Activated CD8-positive, alpha-beta memory T cell treated with anti-CD3 and anti-CD28 coated beads, Interleukin-2, amount 50 U/mL, for 4 hours (primary cell): ENCODE measurements around the gene ZNF441.
"Not testable (repeated sequence)": the region's sequence is repeated elsewhere in the genome, so short reads cannot be mapped to it uniquely, and the experiment has no call there.

Experiments
- DNase-seq: peaks from one replicate; pipeline ENCODE4 v3.0.0-alpha.2; 2020

Gene ZNF441

DNA sequence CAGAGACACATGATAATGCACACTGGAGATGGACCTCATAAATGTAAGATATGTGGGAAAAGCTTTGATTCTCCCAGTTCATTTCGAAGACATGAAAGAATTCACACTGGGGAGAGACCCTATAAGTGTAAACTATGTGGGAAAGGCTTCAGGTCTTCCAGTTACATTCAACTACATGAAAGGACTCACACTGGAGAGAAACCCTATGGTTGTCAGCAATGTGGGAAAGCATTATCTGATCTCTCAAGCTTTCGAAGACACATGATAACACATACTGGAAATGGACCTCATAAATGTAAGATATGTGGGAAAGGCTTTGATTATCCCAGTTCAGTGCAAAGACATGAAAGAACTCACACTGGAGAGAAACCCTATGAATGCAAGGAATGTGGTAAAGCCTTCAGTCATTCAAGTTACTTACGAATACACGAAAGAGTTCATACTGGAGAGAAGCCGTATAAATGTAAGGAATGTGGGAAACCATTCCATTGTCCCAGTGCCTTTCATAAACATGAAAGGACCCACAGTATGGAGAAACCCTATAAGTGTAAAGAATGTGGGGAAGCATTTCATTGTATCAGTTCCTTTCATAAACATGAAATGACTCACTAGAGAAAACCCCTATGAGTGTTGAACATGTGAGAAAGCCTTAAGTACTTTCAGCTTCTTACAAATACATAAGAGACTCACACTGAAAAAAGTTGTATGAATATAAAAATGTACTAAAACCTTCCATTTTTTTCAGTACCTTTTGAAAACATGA lies 14.7 kb downstream of the ZNF441 start:
- DNase-seq, result no peak

DNA sequence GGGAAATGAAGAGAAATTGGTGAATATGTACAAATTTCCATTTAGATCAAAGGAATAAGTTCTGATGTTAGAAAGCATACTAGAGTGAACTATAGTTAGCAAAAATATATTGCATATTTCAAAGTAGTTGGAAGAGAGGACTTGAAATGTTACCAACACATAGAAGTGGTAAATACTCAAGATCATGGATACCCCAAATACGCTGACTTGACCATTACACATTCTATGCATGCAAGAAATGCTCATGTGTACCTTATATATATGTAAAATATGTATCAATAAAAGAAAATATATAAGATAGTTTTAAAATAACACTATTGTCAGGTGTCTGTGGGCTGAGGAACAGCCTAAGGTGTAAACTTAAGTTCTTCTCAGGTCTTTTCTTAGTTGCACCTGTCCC lies 17.0 kb downstream of the ZNF441 start:
- no peak for DNase-seq

DNA sequence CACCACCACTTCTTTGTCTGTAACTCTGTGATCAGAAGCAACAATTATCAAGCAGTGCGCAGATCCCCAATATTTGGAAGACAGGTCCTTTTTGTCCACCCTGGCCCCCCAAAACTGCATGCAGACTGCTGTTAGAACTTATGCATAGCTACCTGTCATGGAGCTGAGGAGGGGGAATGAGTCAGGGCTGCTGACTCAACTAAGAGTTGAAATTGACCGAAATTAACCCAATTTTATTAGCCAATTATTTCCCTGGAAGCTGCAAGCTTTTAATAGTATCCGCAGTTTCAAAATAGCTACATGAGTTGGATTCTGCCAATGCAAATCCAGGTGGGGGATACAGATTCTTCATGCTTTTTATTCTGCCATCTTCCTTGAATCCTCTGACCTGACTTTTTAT lies 17.6 kb downstream of the ZNF441 start:
- DNase-seq, result no peak

DNA sequence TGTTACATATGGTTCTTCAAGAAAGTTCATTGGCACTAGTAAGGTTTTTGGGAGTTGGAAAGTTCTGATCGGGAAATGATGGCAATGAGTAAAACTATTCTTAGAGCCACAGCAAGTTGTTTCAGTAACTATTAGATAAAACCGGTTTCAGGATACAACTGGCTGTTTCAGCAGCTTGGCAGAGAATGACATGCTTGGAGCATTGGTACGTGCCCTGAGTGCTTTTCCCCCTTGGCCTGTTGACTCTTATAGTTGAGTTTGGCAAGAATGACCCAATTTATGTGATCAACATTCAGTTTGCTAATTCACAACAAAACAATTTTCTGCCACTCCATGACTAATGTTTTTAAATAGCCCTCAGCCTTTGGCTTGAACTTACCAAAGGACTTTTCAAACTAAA lies 20.7 kb downstream of the ZNF441 start:
- DNase-seq, result no peak

DNA sequence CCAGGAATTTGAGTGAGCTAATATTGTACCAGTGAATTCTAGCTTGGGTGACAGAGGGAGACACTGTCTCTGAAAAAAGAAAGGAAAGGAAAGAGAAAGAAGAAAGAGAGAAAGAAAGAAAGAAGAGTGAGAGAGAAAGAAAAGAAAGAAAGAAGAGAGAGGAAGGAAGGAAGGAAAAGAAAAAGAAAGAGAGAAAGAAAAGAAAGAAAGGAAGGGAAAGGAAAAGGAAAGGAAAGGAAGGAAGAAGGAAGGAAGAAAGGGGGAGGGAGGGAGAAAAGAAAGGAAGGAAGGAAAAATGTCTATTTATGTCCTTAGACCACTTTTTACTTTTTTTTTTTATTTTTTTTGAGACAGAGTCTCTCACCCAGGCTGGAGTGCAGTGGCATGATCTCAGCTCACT lies 26.1 kb downstream of the ZNF441 start:
- no peak for DNase-seq

DNA sequence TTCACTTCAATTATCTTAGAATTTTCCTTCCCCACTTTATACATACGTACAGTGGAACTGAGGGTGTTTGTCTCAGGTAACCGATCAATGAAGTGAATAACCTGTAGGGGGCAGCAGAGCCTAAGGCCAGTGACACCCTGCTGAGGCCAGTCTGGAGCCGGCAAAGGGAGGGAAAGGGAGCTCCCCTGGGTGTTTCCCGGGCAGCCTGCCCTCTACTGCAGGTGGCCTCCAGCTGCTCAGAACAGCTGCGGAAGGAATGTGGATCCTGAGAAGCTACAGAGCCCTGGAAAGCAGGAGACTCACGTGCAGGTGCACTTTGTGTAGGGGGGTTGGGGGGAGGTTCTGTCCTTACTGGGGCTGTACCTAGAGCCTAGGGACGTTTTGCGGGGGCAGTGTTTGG lies 30.7 kb downstream of the ZNF441 start:
- peak; percentile 74 for DNase-seq

DNA sequence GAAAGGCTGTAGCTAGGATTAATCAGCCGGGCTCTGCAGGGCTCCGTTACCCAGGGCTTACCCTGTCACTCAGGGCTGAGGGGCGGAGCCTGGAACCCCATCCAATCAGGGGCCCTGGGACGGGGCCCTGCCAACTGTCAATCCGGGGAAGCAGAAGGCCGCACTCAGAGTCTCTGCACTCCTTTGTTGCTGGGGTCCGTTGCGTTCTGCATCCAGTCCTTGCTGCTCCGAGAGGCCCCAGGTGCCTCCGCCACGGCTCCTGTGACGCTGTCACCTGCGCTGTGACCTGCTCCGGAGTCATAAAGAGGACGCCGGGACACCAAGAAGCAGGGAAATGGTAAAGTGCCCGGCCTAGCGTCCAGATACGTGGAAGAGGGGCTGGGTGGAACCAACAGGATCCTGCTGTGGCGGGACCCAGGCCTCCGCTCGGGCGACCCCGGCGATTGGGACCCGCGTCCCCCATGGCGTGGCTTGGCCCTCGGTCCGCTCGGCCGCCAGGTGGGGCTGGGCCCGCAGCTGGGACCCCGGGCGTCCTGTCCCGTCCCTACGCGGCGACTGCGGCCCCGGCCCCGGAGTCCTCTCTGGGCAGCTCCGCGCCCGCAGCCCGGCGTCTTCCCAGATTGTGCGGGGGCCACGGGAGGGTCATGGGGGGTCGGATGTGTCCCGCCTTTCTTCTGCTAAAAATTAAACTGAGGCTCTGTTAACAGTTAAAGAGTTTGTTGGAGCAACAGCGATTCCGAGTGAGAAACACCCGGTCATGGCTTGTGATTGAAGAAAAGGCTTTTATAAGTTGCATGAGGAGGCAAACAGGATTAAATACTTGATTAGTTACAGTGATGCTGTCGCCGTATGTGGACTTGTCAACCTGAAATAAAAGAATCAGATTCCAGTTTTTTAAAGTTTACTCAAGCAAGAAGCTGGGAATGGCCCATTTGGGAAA lies 31.9 kb downstream of the ZNF441 start, which contains the start of gene ZNF491:
TSS of gene ZNF491 (plus strand) at position 133 of the 940 bp plus-strand sequence. CDS start 7,431 bp downstream, outside the sequence.
- DNase-seq, result peak; percentile 85

DNA sequence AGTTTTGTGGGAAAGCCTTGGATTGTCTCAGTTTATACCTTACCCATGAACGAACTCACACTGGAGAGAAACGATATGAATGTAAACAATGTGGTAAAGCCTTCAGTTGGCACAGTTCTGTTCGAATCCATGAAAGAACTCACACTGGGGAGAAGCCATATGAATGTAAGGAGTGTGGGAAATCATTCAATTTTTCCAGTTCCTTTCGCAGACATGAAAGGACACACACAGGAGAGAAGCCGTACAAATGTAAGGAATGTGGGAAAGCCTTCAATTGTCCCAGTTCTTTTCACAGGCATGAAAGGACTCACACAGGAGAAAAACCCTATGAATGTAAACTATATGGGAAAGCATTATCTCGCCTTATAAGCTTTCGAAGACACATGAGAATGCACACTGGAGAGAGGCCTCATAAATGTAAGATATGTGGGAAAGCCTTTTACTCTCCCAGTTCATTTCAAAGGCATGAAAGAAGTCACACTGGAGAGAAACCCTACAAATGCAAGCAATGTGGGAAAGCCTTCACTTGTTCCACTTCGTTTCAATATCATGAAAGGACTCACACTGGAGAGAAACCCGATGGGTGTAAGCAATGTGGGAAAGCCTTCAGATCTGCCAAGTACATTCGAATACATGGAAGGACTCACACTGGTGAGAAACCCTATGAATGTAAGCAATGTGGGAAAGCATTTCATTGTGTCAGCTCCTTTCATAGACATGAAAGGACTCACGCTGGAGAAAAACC lies 39.7 kb downstream of the ZNF441 start:
- DNase-seq, result no peak

DNA sequence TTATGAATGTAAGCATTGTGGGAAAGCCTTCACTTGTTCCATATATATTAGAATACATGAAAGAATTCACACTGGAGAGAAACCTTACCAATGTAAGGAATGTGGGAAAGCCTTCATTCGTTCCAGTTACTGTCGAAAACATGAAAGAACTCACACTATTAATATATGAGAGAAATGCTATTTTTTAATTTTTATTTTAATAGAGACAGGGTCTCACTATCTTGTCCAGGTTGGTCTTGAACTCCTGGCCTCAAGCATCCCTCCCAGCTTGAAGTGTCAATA lies 40.2 kb downstream of the ZNF441 start:
- no peak for DNase-seq

DNA sequence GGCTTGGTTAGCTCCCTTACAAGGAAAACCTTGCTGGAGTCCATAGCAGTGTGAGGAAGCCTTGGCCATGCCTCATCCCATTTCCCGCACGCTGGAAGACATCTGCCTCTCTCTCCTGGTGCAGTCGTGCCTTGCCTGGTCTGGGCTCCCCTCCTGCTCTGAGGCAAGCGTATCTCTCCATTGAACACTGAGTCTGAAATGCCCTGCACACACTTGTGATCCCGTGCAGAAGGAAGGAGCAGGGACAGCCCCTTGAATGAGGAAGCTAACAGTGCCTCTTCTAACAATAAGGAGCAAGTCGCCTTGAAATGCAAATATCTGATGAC lies 46.9 kb downstream of the ZNF441 start:
- DNase-seq, result no peak

DNA sequence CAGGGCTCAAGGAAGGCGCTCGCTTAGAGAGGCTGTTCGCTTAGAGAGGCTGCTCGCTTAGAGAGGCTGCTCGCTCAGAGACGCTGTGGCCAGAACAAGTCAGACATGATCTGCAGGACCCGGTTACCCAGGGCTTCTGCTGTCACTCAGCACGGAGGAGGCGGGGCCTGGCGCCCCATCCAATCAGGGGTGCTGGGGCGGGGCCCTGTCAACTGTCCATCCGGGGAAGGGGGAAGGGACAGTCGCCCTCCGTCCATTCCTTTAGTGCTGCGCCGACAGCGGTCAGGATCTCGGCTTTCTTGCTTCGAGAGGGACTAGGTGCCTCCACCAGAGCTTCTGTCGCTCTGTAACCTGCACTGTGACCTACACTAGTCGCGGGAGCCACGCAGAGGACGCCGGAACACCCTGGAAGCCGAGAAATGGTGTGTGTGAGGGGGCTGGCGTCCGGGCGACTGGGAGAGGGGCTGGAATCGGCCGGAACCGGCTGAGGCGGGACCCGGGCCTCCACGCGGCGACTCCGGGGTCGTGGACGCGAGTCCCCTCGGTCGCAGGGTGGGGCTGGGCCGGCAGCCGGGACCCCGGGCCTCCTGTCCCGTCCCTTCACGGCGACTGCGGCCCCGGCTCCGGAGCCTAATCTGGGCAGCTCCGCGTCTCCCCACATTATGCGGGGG lies 47.4 kb downstream of the ZNF441 start, which contains the start of gene ZNF440:
TSS of gene ZNF440 (plus strand) at position 245 of the 671 bp plus-strand sequence. CDS start at position 420, 175 bp downstream.
- peak; percentile 83 for DNase-seq

DNA sequence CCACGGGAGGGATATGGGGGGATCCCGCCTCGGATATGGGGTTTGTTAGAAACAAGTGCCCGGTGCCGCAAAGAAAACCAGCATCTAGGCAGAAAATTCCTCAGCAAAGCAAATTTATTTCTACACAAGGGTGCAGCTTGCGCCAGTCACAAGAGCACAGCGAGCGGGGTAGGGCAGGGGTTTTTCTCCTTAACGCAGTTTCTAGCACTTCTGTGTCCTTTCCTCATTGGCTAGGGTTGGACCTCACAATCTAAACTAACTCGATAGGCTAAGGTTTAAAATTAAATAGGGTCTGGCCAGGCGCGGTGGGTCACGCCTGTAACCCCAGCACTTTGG lies 47.9 kb downstream of the ZNF441 start:
- no peak for DNase-seq

DNA sequence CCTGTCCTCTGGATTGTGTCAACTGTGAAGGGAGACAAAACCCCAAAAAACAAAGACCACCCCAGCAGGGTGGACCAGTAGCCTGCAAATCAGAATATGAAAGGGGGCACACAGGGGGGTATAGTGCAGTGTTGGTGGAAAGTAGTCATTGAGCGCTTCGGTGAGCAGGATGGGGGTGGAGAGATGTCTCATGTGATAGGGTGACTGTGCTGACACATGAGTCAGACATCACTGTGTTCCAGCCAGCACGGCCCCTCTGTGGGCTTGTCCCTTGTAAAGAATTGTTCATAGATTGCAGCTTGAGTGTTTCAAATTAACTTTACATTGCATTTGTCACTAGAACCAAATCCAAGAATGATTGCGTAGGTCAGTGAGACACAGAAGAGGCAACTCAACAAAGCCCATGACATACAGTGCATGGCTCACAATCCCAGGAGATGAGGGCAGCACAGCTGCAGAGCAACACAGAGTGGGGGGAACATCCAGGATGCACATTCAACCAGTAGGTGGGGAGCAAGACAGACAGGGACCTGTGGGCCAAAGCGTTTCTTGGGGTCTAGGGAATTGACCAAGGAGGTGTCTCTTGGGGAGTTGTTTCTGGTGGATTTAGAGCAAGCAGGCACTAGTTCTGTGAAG lies 54.8 kb downstream of the ZNF441 start:
- no peak for DNase-seq

DNA sequence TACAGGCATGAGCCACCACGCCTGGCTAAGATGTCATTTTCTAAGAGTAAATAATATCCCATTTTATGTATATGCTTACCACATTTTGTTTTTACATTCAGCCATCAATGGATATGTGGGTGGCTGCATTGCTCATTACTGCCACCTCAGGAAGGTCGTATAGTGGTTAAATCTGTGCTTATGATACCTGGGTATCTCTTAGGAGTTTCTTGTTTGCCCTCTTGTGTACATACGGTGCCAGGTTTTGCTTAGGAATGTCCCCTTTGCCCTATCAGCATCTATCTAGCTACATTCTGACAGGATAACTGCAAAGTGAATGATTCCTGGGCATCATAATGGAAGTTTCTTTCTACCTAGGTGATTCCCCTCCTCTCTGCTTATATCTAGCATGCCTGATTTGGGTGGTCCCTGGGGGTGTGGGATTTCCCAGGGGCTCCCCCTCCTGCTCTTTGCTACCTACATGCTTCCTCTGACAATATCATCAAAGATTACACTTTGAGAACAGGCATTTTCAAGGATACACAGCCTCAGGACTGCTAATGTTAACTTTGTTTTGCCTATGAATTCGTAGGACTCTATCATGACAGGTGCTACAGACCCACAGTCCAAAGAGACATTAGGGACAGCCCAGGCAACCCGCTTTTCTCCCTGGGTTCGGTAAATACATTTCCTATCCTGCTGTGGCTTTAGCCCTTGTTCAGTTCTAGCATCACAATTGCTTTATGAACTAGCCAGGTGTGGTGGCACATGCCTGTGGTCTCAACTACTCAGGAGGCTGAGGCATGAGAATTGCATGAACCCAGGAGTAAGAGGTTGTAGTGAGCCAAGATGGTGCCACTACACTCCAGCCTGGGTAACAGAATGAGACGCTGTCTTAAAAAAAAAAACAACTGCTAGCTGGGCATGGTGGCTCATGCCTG lies 62.4 kb downstream of the ZNF441 start:
- not testable (repeated sequence) for DNase-seq

DNA sequence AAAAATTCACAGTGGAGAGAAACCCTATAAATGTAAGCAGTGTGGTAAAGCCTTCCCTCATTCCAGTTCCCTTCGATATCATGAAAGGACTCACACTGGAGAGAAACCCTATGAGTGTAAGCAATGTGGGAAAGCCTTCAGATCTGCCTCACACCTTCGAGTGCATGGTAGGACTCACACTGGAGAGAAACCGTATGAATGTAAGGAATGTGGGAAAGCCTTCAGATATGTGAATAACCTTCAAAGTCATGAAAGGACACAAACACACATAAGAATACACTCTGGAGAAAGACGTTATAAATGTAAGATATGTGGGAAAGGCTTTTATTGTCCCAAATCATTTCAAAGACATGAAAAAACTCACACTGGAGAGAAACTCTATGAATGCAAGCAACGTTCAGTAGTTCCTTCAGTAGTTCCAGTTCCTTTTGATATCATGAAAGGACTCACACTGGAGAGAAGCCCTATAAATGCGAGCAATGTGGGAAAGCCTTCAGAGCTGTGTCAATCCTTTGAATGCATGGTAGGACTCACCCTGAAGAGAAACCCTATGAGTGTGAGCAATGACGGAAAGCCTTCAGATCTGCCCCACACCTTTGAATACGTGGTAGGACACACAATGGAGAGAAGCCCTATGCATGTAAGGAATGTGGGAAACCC lies 65.6 kb downstream of the ZNF441 start:
- no peak for DNase-seq

DNA sequence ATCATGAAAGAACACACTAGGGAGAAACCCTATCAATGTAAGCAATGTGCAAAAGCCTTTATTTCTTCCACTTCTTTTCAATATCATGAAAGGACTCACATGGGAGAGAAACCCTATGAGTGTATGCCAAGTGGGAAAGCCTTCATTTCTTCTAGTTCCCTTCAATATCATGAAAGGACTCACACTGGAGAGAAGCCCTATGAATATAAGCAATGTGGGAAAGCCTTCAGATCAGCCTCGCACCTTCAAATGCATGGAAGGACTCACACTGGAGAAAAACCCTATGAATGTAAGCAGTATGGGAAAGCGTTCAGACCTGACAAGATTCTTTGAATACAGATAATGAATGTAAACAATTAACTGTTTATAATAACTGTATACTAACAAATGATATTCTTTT lies 66.7 kb downstream of the ZNF441 start:
- DNase-seq, result no peak
